IMR-90 (cell line): ENCODE measurements around the gene LDHD. TPM values are rescaled to one million over a fixed set of nuclear protein-coding genes. Genes with fewer than 3 reads are reported as not detected.
A peak's percentile ranks its signal among the peaks of the same experiment; 100 is the strongest.

Source experiments
- ATAC-seq: fragments of 200-7000 bp; cut with Tn5 transposase; 2 replicates; pipeline ENCODE4 v1.9.1; 2020; ENCODE audit warnings: low read depth, mild to moderate bottlenecking, moderate library complexity
- BruUV-seq: library from RNA; stranded (reverse); fragments of 400-500 nt; replicated peaks from 2 replicates; lab custom pipeline; 2021; lab: Mats Ljungman, UMichigan
- CTCF ChIA-PET: fragments of 300-600 bp; formaldehyde crosslinking; extraction: SDS; loops from one replicate; lab custom pipeline; 2021; ENCODE audit warnings: antibody characterized with exemption; lab: Yijun Ruan, JAX
- POLR2A ChIA-PET: fragments of 300-600 bp; sonication (Branson Sonifier 250); formaldehyde crosslinking; loops from one replicate; lab custom pipeline; 2022; ENCODE audit warnings: antibody characterized with exemption; ENCODE audit not compliant: unreplicated experiment; lab: Charles Lee
- DNase-seq: peaks from one replicate; pipeline ENCODE4 v3.0.0; 2013
- H2AFZ ChIP-seq: replicated peaks from 2 replicates; pipeline ENCODE3; 2013; ENCODE audit warnings: low read length, mild to moderate bottlenecking; ENCODE audit not compliant: poor library complexity
- H2AK5ac ChIP-seq: 2 replicates; pipeline ENCODE4 v1.6.1; 2013; ENCODE audit warnings: low read depth, low read length, inconsistent platforms
- H2AK9ac ChIP-seq: replicated peaks from 2 replicates; pipeline ENCODE3; 2013; ENCODE audit warnings: mild to moderate bottlenecking, low read depth, low read length, moderate library complexity; ENCODE audit not compliant: poor library complexity
- H2BK120ac ChIP-seq: 2 replicates; pipeline ENCODE4 v1.6.1; 2013; ENCODE audit warnings: low read depth, low read length, inconsistent platforms
- H2BK15ac ChIP-seq: 3 replicates; pipeline ENCODE4 v1.6.1; 2013; ENCODE audit warnings: low read depth, low read length, inconsistent platforms
- H2BK20ac ChIP-seq: 2 replicates; pipeline ENCODE4 v1.6.1; 2013; ENCODE audit warnings: low read depth, mild to moderate bottlenecking, inconsistent platforms, low read length, moderate library complexity
- H2BK5ac ChIP-seq: 2 replicates; pipeline ENCODE4 v1.6.1; 2013; ENCODE audit warnings: mild to moderate bottlenecking, low read depth, low read length, inconsistent platforms; ENCODE audit not compliant: poor library complexity, severe bottlenecking
- H3K14ac ChIP-seq: replicated peaks from 2 replicates; pipeline ENCODE4 v1.6.1; 2013; ENCODE audit warnings: low read depth, low read length, inconsistent platforms
- H3K18ac ChIP-seq: 2 replicates; pipeline ENCODE4 v1.6.1; 2013; ENCODE audit warnings: low read depth, low read length, control low read depth
- H3K23ac ChIP-seq: 2 replicates; pipeline ENCODE4 v1.6.1; 2013; ENCODE audit warnings: low read depth, low read length, inconsistent platforms
- H3K27ac ChIP-seq: 2 replicates; pipeline ENCODE4 v1.5.1; 2013; ENCODE audit warnings: mild to moderate bottlenecking, control low read depth, low read length; ENCODE audit not compliant: insufficient read depth
- H3K27me3 ChIP-seq: 2 replicates; pipeline ENCODE4 v1.6.1; 2013; ENCODE audit warnings: low read length; ENCODE audit not compliant: control insufficient read depth, insufficient read depth
- H3K36me3 ChIP-seq: 2 replicates; pipeline ENCODE4 v1.6.1; 2013; ENCODE audit warnings: low read length, mixed read lengths; ENCODE audit not compliant: control insufficient read depth, insufficient read depth
- H3K4ac ChIP-seq: 2 replicates; pipeline ENCODE4 v1.6.1; 2013; ENCODE audit warnings: low read depth, low read length, inconsistent platforms
- H3K4me1 ChIP-seq: 2 replicates; pipeline ENCODE4 v1.6.1; 2013; ENCODE audit warnings: low read length, mixed read lengths; ENCODE audit not compliant: control insufficient read depth, insufficient read depth
- H3K4me2 ChIP-seq: 2 replicates; pipeline ENCODE4 v1.6.1; 2013; ENCODE audit warnings: low read depth, mild to moderate bottlenecking, control low read depth, low read length, moderate library complexity
- H3K4me3 ChIP-seq: 2 replicates; pipeline ENCODE4 v1.5.1; 2013; ENCODE audit warnings: low read depth, mild to moderate bottlenecking, control low read depth, low read length, moderate library complexity; ENCODE audit not compliant: insufficient read depth
- H3K56ac ChIP-seq: 2 replicates; pipeline ENCODE4 v1.6.1; 2013; ENCODE audit warnings: low read length, inconsistent platforms; ENCODE audit not compliant: insufficient read depth; ENCODE audit errors: extremely low read depth
- H3K79me1 ChIP-seq, 2 experiments: 2 replicates each; pipeline ENCODE4 v1.6.1; 2013; ENCODE audit warnings: low read length in 2 of 2, inconsistent platforms in 1 of 2, low read depth in 1 of 2
- H3K9ac ChIP-seq: 2 replicates; pipeline ENCODE4 v1.6.1; 2013; ENCODE audit warnings: low read depth, low read length, control low read depth
- H3K9me1 ChIP-seq: 2 replicates; pipeline ENCODE4 v1.6.1; 2013; ENCODE audit warnings: low read length, inconsistent platforms; ENCODE audit not compliant: insufficient read depth
- H3K9me3 ChIP-seq: 2 replicates; pipeline ENCODE4 v1.6.1; 2013; ENCODE audit warnings: low read length; ENCODE audit not compliant: control insufficient read depth, insufficient read depth
- H4K20me1 ChIP-seq: 2 replicates; pipeline ENCODE4 v1.6.1; 2013; ENCODE audit warnings: low read length, inconsistent platforms; ENCODE audit not compliant: insufficient read depth
- H4K5ac ChIP-seq: 2 replicates; pipeline ENCODE4 v1.6.1; 2013; ENCODE audit warnings: mild to moderate bottlenecking, low read depth, low read length, control low read depth
- H4K8ac ChIP-seq, 2 experiments: 2 replicates each; pipeline ENCODE4 v1.6.1; 2013; ENCODE audit warnings: low read depth in 2 of 2, low read length in 2 of 2, control low read depth in 1 of 2, inconsistent platforms in 1 of 2
- H4K91ac ChIP-seq: 2 replicates; pipeline ENCODE4 v1.6.1; 2013; ENCODE audit warnings: low read depth, low read length, inconsistent platforms; ENCODE audit not compliant: insufficient read depth
- CEBPB ChIP-seq: IDR thresholded peaks from 2 replicates; pipeline ENCODE4 v1.6.1; 2012; ENCODE audit warnings: low read depth, low read length, improper control_type of control experiment
- CHD1 ChIP-seq: IDR thresholded peaks from 2 replicates; pipeline ENCODE4 v1.6.1; 2012; ENCODE audit warnings: low read depth, low read length, improper control_type of control experiment
- CTCF ChIP-seq: conservative IDR thresholded peaks from 2 replicates; pipeline ENCODE4 v1.5.1; 2012; ENCODE audit warnings: mild to moderate bottlenecking, low read depth, low read length, improper control_type of control experiment
- ELK1 ChIP-seq: fragments of 150-350 bp; IDR thresholded peaks from 2 replicates; pipeline ENCODE4 v1.6.1; 2016; ENCODE audit warnings: low read depth, mild to moderate bottlenecking, low read length, moderate library complexity, borderline replicate concordance
- FOS ChIP-seq: fragments of 150-350 bp; IDR thresholded peaks from 2 replicates; pipeline ENCODE4 v1.6.1; 2016; ENCODE audit warnings: low read depth, low read length
- MAFK ChIP-seq: IDR thresholded peaks from 2 replicates; pipeline ENCODE4 v1.6.1; 2012; ENCODE audit warnings: low read depth, low read length, improper control_type of control experiment
- MXI1 ChIP-seq: IDR thresholded peaks from 2 replicates; pipeline ENCODE4 v1.6.1; 2012; ENCODE audit warnings: low read depth, mild to moderate bottlenecking, low read length, moderate library complexity, borderline replicate concordance
- NFE2L2 ChIP-seq: fragments of 150-350 bp; IDR thresholded peaks from 2 replicates; pipeline ENCODE4 v1.6.1; 2016; ENCODE audit warnings: low read depth, mild to moderate bottlenecking, low read length
- POLR2A ChIP-seq: IDR thresholded peaks from 2 replicates; pipeline ENCODE4 v1.6.1; 2012; ENCODE audit warnings: mild to moderate bottlenecking, low read depth, low read length
- RAD21 ChIP-seq: IDR thresholded peaks from 2 replicates; pipeline ENCODE4 v1.6.1; 2012; ENCODE audit warnings: low read length, improper control_type of control experiment
- RCOR1 ChIP-seq: IDR thresholded peaks from 2 replicates; pipeline ENCODE4 v1.6.1; 2012; ENCODE audit warnings: mild to moderate bottlenecking, low read length, improper control_type of control experiment; ENCODE audit not compliant: insufficient replicate concordance
- RFX5 ChIP-seq: IDR thresholded peaks from 2 replicates; pipeline ENCODE4 v1.8.0; 2012; ENCODE audit warnings: low read depth, mild to moderate bottlenecking, low read length, moderate library complexity
- SMC3 ChIP-seq: fragments of 150-350 bp; IDR thresholded peaks from 2 replicates; pipeline ENCODE4 v1.6.1; 2016; ENCODE audit warnings: low read depth, mild to moderate bottlenecking, antibody characterized with exemption, low read length, moderate library complexity
- USF2 ChIP-seq: fragments of 150-350 bp; IDR thresholded peaks from 2 replicates; pipeline ENCODE4 v1.6.1; 2017; ENCODE audit warnings: mild to moderate bottlenecking, antibody characterized with exemption, low read length, low read depth
- WGBS, 2 experiments: methylation state at CpG; one replicate each; pipeline versions ENCODE4 v1.1.5 to v1.1.7; 2013; ENCODE audit warnings: missing lambda C conversion rate in 2 of 2; ENCODE audit not compliant: insufficient read length in 1 of 2; ENCODE audit errors: extremely low coverage in 2 of 2; 5-methylcytosine and 5-hydroxymethylcytosine counted together
- dilution Hi-C: fragments of 300-500 bp; cut with HindIII; formaldehyde crosslinking; loops from one replicate; pipeline ENCODE4 v1.14.3; 2018; ENCODE audit warnings: low sequenced_read_pairs; ENCODE audit not compliant: unreplicated experiment
- in situ Hi-C: fragments of 300-500 bp; cut with MboI; formaldehyde crosslinking; loops from 3 replicates; pipeline ENCODE4 v1.14.3; 2019; ENCODE audit warnings: low sequenced_read_pairs, inconsistent platforms, mixed read lengths
- intact Hi-C: fragments of 100-400 bp; cut with micrococcal nuclease; formaldehyde crosslinking; loops from 2 replicates; pipeline ENCODE4 v1.10.0; 2022
- polyA plus RNA-seq, 3 experiments: library from polyadenylated mRNA; depleted of rRNA; stranded (reverse); fragments of >200 nt; gene quantifications; 2 replicates each; pipeline ENCODE4 v1.2.3, GENCODE V29; 2012; ENCODE audit warnings: low replicate concordance in 1 of 3
- total RNA-seq: library from RNA; depleted of rRNA; stranded (reverse); fragments of >200 nt; gene quantifications from 2 replicates; pipeline ENCODE4 v1.2.3, GENCODE V29; 2012

The LDHD gene
- total and polyA plus RNA-seq, 2 of the 4 experiments (the other 2 are of a cell fraction), result under 0.01 to 0.26 TPM

GRCh38 chr16:75148311-75149195 is 32.0 kb upstream of the LDHD start, which contains the start of gene ZFP1:
TSS of gene ZFP1 (plus strand) at chr16:75148524. CDS start at chr16:75152952, 4,428 bp downstream.
- Histone ChIP-seq H4K91ac (peak within 1 kb of the TSS; percentile 94), H4K20me1 (peaks cover 4% of the 10 kb centered on the region; the same call in 1 of the 2 replicates), H3K4me1 (no peaks in the 10 kb centered on the region; the same call in 1 of the 2 replicates), H3K23ac (peak within 1 kb of the TSS; percentile 90), H2BK5ac (peak within 1 kb of the TSS; percentile 93), H3K27me3 (no peaks in the 10 kb centered on the region; the same call in 1 of the 2 replicates), H2AFZ (peak within 1 kb of the TSS; percentile 100), H3K4me2 (peak within 1 kb of the TSS; percentile 98), H4K8ac (peak within 1 kb of the TSS; percentile 85 to 95), H2AK9ac (peak within 1 kb of the TSS; percentile 97), H3K18ac (peak within 1 kb of the TSS; percentile 68; the same call in 1 of the 2 replicates), H3K14ac (peak within 1 kb of the TSS; percentile 94), H2AK5ac (peak within 1 kb of the TSS; percentile 85), H2BK20ac (no peak within 1 kb of the TSS; the same call in 1 of the 2 replicates), H3K36me3 (peaks cover 5% of the 10 kb centered on the region), H2BK15ac (no peak within 1 kb of the TSS), H3K9ac (peak within 1 kb of the TSS; percentile 91), H3K4me3 (peak within 1 kb of the TSS; percentile 95), H4K5ac (peak within 1 kb of the TSS; percentile 86), H3K4ac (peak within 1 kb of the TSS; percentile 96), H3K9me3 (peaks cover 3% of the 10 kb centered on the region), H3K27ac (peak within 1 kb of the TSS; percentile 95), H3K56ac (peak within 1 kb of the TSS; percentile 68; the same call in 1 of the 2 replicates), H2BK120ac (peak within 1 kb of the TSS; percentile 84), H3K79me1 (peaks cover 8 to 14% of the 10 kb centered on the region in 2 experiments), H3K9me1 (peaks cover 2% of the 10 kb centered on the region; the same call in 1 of the 2 replicates)
- DNase-seq (peak; percentile 88), ATAC-seq (peak; percentile 96)
- 0% methylated on average over 7 of the region's 93 CpGs; no CpG with 5 or more reads in 1 of the 2 experiments for WGBS, 2 experiments
- in situ Hi-C loops (no loop called here), dilution Hi-C loops (no loop called here), intact Hi-C loops (no loop called here)
- ChIA-PET CTCF (no interaction called here), POLR2A (no interaction called here)
- BruUV-seq, result no TSS peak
- TF ChIP-seq CEBPB (no peak), USF2 (peak; percentile 12; the same call in 1 of the 2 replicates), NFE2L2 (no peak), CTCF (no peak), POLR2A (peak; percentile 48), FOS (no peak), MAFK (no peak), RCOR1 (no peak), ELK1 (no peak), MXI1 (no peak), SMC3 (no peak), CHD1 (no peak), RFX5 (no peak), RAD21 (no peak)
